SK-N-SH treated with all-trans-retinoic acid at 6 μM for 48 hours (cell line): ENCODE measurements around the gene SRM.

Source experiments
- ATAC-seq: fragments of 200-7000 bp; cut with Tn5 transposase; 3 replicates; pipeline ENCODE4 v1.9.1; 2020; ENCODE audit warnings: mild to moderate bottlenecking, moderate library complexity
- BACH2 ChIP-seq: fragments of 250-450 bp; sonication (Bioruptor Pico); IDR thresholded peaks from 2 replicates; pipeline ENCODE4 v1.9.0; 2021; ENCODE audit warnings: mild to moderate bottlenecking, borderline replicate concordance
- CSDC2 ChIP-seq: fragments of 250-450 bp; sonication (Bioruptor Pico); IDR thresholded peaks from 2 replicates; pipeline ENCODE4 v1.5.0; 2020; ENCODE audit warnings: mild to moderate bottlenecking, moderate library complexity
- CSRNP3 ChIP-seq: fragments of 250-450 bp; sonication (Bioruptor Pico); IDR thresholded peaks from 2 replicates; pipeline ENCODE4 v1.5.1; 2021; ENCODE audit warnings: mild to moderate bottlenecking, moderate library complexity
- ESRRG ChIP-seq: fragments of 250-450 bp; sonication (Bioruptor Pico); IDR thresholded peaks from 2 replicates; pipeline ENCODE4 v1.6.1; 2021; ENCODE audit warnings: mild to moderate bottlenecking
- GLIS3 ChIP-seq: fragments of 250-450 bp; sonication (Bioruptor Pico); IDR thresholded peaks from 2 replicates; pipeline ENCODE4 v1.5.0; 2020; ENCODE audit warnings: mild to moderate bottlenecking, moderate library complexity
- ISL1 ChIP-seq: fragments of 250-450 bp; sonication (Bioruptor Pico); IDR thresholded peaks from 2 replicates; pipeline ENCODE4 v2.1.2; 2022; ENCODE audit warnings: mild to moderate bottlenecking, moderate library complexity
- OSR1 ChIP-seq: fragments of 250-450 bp; sonication (Bioruptor Pico); IDR thresholded peaks from 2 replicates; pipeline ENCODE4 v1.8.0; 2022; ENCODE audit warnings: moderate library complexity, mild to moderate bottlenecking, inconsistent platforms
- PPARA ChIP-seq: fragments of 250-450 bp; sonication (Bioruptor Pico); IDR thresholded peaks from 2 replicates; pipeline ENCODE4 v1.5.0; 2020; ENCODE audit warnings: mild to moderate bottlenecking, borderline replicate concordance
- RARB ChIP-seq: fragments of 250-450 bp; sonication (Bioruptor Pico); IDR thresholded peaks from 2 replicates; pipeline ENCODE4 v1.8.0; 2021; ENCODE audit warnings: mild to moderate bottlenecking, moderate library complexity
- SNAI2 ChIP-seq: fragments of 250-450 bp; sonication (Bioruptor Pico); IDR thresholded peaks from 2 replicates; pipeline ENCODE4 v1.5.0; 2020; ENCODE audit warnings: mild to moderate bottlenecking, moderate library complexity
- TOX ChIP-seq: fragments of 250-450 bp; sonication (Bioruptor Pico); IDR thresholded peaks from 2 replicates; pipeline ENCODE4 v1.8.0; 2021; ENCODE audit warnings: mild to moderate bottlenecking, moderate library complexity, borderline replicate concordance
- ZC3H10 ChIP-seq: fragments of 250-450 bp; sonication (Bioruptor Pico); IDR thresholded peaks from 2 replicates; pipeline ENCODE4 v1.5.1; 2021; ENCODE audit warnings: mild to moderate bottlenecking, moderate library complexity
- ZFP3 ChIP-seq: fragments of 250-450 bp; sonication (Bioruptor Pico); IDR thresholded peaks from 2 replicates; pipeline ENCODE4 v1.5.0; 2020; ENCODE audit warnings: mild to moderate bottlenecking, moderate library complexity
- ZFP30 ChIP-seq: fragments of 450-650 bp; formaldehyde crosslinking; IDR thresholded peaks from 2 replicates; pipeline ENCODE4 v1.5.0; 2022; ENCODE audit warnings: mild to moderate bottlenecking, moderate library complexity
- ZNF70 ChIP-seq: fragments of 450-650 bp; formaldehyde crosslinking; IDR thresholded peaks from 2 replicates; pipeline ENCODE4 v1.5.0; 2020; ENCODE audit warnings: mild to moderate bottlenecking, moderate library complexity
- ZNF8 ChIP-seq: fragments of 450-650 bp; formaldehyde crosslinking; IDR thresholded peaks from 2 replicates; pipeline ENCODE4 v1.5.0; 2020; ENCODE audit warnings: mild to moderate bottlenecking, moderate library complexity
- TF ChIP-seq, protein P1 (sequence below): fragments of 250-450 bp; sonication (Bioruptor Pico); IDR thresholded peaks from 2 replicates; pipeline ENCODE4 v1.8.0; 2020; ENCODE audit warnings: mild to moderate bottlenecking, moderate library complexity, borderline replicate concordance
- TF ChIP-seq, protein P2 (sequence below): fragments of 250-450 bp; sonication (Bioruptor Pico); IDR thresholded peaks from 2 replicates; pipeline ENCODE4 v1.8.0; 2021; ENCODE audit warnings: low read depth, mild to moderate bottlenecking, moderate library complexity, borderline replicate concordance

Gene SRM

GRCh38 chr1:11045428-11046269 lies 14.2 kb downstream of the SRM start (continued):
- TF ChIP-seq, protein P1, sequence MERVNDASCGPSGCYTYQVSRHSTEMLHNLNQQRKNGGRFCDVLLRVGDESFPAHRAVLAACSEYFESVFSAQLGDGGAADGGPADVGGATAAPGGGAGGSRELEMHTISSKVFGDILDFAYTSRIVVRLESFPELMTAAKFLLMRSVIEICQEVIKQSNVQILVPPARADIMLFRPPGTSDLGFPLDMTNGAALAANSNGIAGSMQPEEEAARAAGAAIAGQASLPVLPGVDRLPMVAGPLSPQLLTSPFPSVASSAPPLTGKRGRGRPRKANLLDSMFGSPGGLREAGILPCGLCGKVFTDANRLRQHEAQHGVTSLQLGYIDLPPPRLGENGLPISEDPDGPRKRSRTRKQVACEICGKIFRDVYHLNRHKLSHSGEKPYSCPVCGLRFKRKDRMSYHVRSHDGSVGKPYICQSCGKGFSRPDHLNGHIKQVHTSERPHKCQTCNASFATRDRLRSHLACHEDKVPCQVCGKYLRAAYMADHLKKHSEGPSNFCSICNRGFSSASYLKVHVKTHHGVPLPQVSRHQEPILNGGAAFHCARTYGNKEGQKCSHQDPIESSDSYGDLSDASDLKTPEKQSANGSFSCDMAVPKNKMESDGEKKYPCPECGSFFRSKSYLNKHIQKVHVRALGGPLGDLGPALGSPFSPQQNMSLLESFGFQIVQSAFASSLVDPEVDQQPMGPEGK (CRISPR knock-in tag), result no peak

GRCh38 chr1:11044849-11045427 lies 14.9 kb downstream of the SRM start:
- no peak for TF ChIP-seq RARB (CRISPR knock-in tag)
- no peak for TF ChIP-seq ZFP3 (CRISPR knock-in tag)
- TF ChIP-seq, protein P1 (CRISPR knock-in tag), result no peak
- no peak for TF ChIP-seq ESRRG (CRISPR knock-in tag)
- no peak for TF ChIP-seq CSDC2 (CRISPR knock-in tag)
- TF ChIP-seq, protein P2, sequence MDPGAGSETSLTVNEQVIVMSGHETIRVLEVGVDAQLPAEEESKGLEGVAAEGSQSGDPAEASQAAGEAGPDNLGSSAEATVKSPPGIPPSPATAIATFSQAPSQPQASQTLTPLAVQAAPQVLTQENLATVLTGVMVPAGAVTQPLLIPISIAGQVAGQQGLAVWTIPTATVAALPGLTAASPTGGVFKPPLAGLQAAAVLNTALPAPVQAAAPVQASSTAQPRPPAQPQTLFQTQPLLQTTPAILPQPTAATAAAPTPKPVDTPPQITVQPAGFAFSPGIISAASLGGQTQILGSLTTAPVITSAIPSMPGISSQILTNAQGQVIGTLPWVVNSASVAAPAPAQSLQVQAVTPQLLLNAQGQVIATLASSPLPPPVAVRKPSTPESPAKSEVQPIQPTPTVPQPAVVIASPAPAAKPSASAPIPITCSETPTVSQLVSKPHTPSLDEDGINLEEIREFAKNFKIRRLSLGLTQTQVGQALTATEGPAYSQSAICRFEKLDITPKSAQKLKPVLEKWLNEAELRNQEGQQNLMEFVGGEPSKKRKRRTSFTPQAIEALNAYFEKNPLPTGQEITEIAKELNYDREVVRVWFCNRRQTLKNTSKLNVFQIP (CRISPR knock-in tag), result no peak
- TF ChIP-seq ZNF70 (CRISPR knock-in tag), result no peak
- TF ChIP-seq ZC3H10 (CRISPR knock-in tag), result no peak
- no peak for TF ChIP-seq ZNF8 (CRISPR knock-in tag)
- TF ChIP-seq ISL1 (CRISPR knock-in tag), result no peak
- TF ChIP-seq BACH2, result no peak
- no peak for TF ChIP-seq SNAI2 (CRISPR knock-in tag)
- TF ChIP-seq ZFP30 (CRISPR knock-in tag), result no peak
- no peak for TF ChIP-seq PPARA
- TF ChIP-seq OSR1 (CRISPR knock-in tag), result no peak
- TF ChIP-seq, all 23 proteins: peak for 0
- ATAC-seq, result peak; percentile 14; the same call in 2 of the 3 replicates

- TF ChIP-seq ZNF70 (CRISPR knock-in tag) (no peak), ZFP3 (CRISPR knock-in tag) (no peak), ISL1 (CRISPR knock-in tag) (no peak), BACH2 (no peak), GLIS3 (CRISPR knock-in tag) (no peak), ZC3H10 (CRISPR knock-in tag) (no peak), PPARA (no peak), TOX (CRISPR knock-in tag) (no peak), CSRNP3 (CRISPR knock-in tag) (no peak), OSR1 (CRISPR knock-in tag) (no peak)
Measured at GRCh38 chr1:11044086-11044848, 15.6 kb downstream of the SRM start.

More at GRCh38 chr1:11044086-11044848, 15.6 kb downstream of the SRM start:
- no peak for ATAC-seq
